Body of pancreas (tissue), 4 donors: ENCODE results near the gene SLC4A8. TPM values are rescaled to one million over a fixed set of nuclear protein-coding genes. Genes with fewer than 3 reads are reported as not detected.

Source experiments
- ATAC-seq: fragments of 150-250 bp; one replicate; pipeline ENCODE4 v1.9.1; 2016
- DNase-seq, 4 donors: peaks; one replicate each; pipeline ENCODE4 v3.0.0-alpha.2; 2019
- H3K27ac ChIP-seq, 4 donors: fragments of 200-600 bp; sonication (generic); 1 replicate in 3 of 4; 2 replicates in 1 of 4; pipeline versions ENCODE4 v1.5.1 to v1.6.1; 2016 to 2019; ENCODE audit warnings: mild to moderate bottlenecking in 1 of 4, mixed read lengths in 1 of 4, moderate library complexity in 1 of 4
- H3K27me3 ChIP-seq, 2 donors: fragments of 200-600 bp; sonication (generic); one replicate each; pipeline ENCODE4 v1.6.0; 2016; ENCODE audit warnings: mild to moderate bottlenecking in 1 of 2
- H3K36me3 ChIP-seq, 2 donors: fragments of 200-600 bp; sonication (generic); replicated peaks in 1 of 2; 2 replicates each; pipeline ENCODE4 v1.5.1; 2016; ENCODE audit warnings: low read depth in 2 of 2; ENCODE audit not compliant: insufficient read depth in 1 of 2
- H3K4me1 ChIP-seq: fragments of 200-600 bp; sonication (generic); one replicate; pipeline ENCODE4 v1.6.0; 2016
- H3K4me3 ChIP-seq, 2 donors: fragments of 200-600 bp; sonication (generic); 1 replicate in 1 of 2; 2 replicates in 1 of 2; pipeline ENCODE4 v1.5.1; 2016 to 2019
- H3K9me3 ChIP-seq, 3 donors: fragments of 200-600 bp; sonication (generic); 1 replicate in 2 of 3; 2 replicates in 1 of 3; pipeline ENCODE4 v1.5.1; 2016
- POLR2A ChIP-seq, 3 donors: fragments of 450-650 bp; IDR thresholded peaks; one replicate each; pipeline ENCODE4 v1.6.1; 2016; ENCODE audit warnings: antibody characterized with exemption in 3 of 3, mild to moderate bottlenecking in 2 of 3
- WGBS, 2 donors: methylation state at CpG; one replicate each; pipeline ENCODE4 v1.1.5; 2017; 5-methylcytosine and 5-hydroxymethylcytosine counted together
- intact Hi-C: fragments of 100-400 bp; cut with DNase I; formaldehyde crosslinking; loops from one replicate; pipeline ENCODE4 v1.15.1; 2023
- total RNA-seq, 2 donors: library from RNA; depleted of rRNA; stranded (reverse); fragments of >200 nt; gene quantifications; one replicate each; pipeline ENCODE4 v1.1.0, GENCODE V29; 2016
- TF ChIP-seq, protein P1 (sequence below), 7 experiments: fragments of 450-650 bp in 4 of 7; fragments of 200-600 bp in 3 of 7; sonication (generic) in 3 of 7; IDR thresholded peaks; one replicate each; pipeline ENCODE4 v1.5.1; 2016 to 2019; ENCODE audit warnings: antibody characterized with exemption in 7 of 7

SLC4A8 gene
- total RNA-seq, 2 donors from 2014 or later, result 1.6 to 2.3 TPM

DNA sequence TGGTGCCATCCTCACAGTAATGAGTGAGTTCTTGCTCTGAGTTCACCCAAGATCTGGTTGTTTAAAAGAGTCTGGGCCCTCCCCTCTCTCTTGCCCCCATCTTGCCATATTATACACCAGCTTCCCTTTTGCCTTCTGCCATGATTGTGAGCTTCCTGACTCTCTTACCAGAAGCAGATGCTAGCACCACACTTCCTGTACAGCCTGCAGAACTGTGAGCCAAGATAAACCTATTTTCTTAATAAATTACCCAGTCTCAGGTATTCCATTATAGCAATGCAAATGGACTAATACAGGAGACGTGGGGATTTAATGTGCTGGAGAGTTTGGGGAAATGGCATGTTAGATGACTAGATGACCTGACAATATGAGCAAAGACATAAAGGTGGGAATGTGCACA lies 12.8 kb downstream of the SLC4A8 start:
- WGBS, 2 donors, result 79 to 80% methylated on average over 1 of the region's 1 CpG
- Histone ChIP-seq H3K9me3 (no peaks in the 10 kb centered on the region), H3K27me3 (no peaks in the 10 kb centered on the region), H3K27ac (no peak overlapping the region), H3K4me3 (no peak overlapping the region), H3K4me1 (peaks cover 6% of the 10 kb centered on the region), H3K36me3 (no peaks in the 10 kb centered on the region)
- DNase-seq (no peak), ATAC-seq (no peak)
- intact Hi-C loops, result no loop called here
- no peak for TF ChIP-seq POLR2A (IDR thresholded peaks at IDR 0.05)
- TF ChIP-seq, protein P1, sequence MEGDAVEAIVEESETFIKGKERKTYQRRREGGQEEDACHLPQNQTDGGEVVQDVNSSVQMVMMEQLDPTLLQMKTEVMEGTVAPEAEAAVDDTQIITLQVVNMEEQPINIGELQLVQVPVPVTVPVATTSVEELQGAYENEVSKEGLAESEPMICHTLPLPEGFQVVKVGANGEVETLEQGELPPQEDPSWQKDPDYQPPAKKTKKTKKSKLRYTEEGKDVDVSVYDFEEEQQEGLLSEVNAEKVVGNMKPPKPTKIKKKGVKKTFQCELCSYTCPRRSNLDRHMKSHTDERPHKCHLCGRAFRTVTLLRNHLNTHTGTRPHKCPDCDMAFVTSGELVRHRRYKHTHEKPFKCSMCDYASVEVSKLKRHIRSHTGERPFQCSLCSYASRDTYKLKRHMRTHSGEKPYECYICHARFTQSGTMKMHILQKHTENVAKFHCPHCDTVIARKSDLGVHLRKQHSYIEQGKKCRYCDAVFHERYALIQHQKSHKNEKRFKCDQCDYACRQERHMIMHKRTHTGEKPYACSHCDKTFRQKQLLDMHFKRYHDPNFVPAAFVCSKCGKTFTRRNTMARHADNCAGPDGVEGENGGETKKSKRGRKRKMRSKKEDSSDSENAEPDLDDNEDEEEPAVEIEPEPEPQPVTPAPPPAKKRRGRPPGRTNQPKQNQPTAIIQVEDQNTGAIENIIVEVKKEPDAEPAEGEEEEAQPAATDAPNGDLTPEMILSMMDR (IDR thresholded peaks at IDR 0.05), result no peak

DNA sequence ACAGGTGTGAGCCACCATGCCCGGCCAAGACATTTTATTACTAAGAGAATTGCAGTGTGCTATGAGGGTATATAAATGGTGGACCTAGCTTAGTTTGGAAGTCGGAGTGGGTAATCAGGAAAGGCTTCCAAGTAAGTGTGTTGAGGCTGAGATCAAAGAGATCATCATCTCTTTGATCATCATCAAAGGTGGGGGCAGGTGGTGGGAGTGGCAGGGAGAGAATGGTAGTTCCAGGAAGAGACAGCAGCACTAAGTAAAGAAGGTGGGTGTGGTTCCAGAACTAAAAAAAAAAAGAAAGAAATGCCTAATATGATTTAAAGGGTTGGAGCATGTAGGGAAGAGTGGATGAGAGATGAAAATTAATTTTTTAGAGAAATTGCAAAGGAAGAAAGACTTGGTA lies 14.7 kb downstream of the SLC4A8 start:
- intact Hi-C loops, result no loop called here
- no peak overlapping the region for H3K27ac ChIP-seq

DNA sequence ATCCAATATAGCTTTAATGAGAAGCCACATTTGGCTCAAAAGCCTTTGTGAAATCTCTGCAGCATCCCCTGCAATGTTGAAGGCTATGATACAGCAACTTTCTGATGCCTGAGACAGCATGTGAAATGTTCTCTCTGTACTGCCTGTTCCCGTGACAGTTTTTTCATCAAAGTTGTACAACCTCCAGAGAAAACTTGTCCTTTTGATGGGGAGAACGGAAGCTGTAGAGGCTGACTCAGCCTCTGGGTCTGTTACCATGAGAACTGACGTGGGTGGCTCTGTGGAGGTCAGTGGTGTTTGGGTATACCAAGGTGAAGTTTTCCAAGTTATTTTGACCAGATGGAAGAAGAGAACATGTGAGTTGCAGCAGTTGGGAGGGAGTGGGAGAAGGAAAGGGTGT lies 17.0 kb downstream of the SLC4A8 start:
- Histone ChIP-seq H3K9me3 (no peaks in the 10 kb centered on the region), H3K27me3 (no peaks in the 10 kb centered on the region), H3K4me1 (no peaks in the 10 kb centered on the region), H3K27ac (no peak overlapping the region), H3K4me3 (no peak overlapping the region), H3K36me3 (no peaks in the 10 kb centered on the region)
- TF ChIP-seq POLR2A (IDR thresholded peaks at IDR 0.05), result no peak
- TF ChIP-seq, protein P1 (IDR thresholded peaks at IDR 0.05), result no peak
- DNase-seq (peak in 1 of 4 donors; percentile 26), ATAC-seq (no peak)
- WGBS, 2 donors, result 53 to 81% methylated on average over 3 of the region's 3 CpGs
- intact Hi-C loops, result no loop called here

More for the DNA sequence above, 14.7 kb downstream of the SLC4A8 start:
- TF ChIP-seq, protein P1 (IDR thresholded peaks at IDR 0.05), result no peak
- TF ChIP-seq POLR2A (IDR thresholded peaks at IDR 0.05), result no peak
- Histone ChIP-seq H3K4me1 (peaks cover 1% of the 10 kb centered on the region), H3K4me3 (no peak overlapping the region), H3K9me3 (no peaks in the 10 kb centered on the region), H3K27me3 (no peaks in the 10 kb centered on the region), H3K36me3 (no peaks in the 10 kb centered on the region)
- WGBS, 2 donors, result 85 to 96% methylated on average over 2 of the region's 2 CpGs
- DNase-seq (no peak), ATAC-seq (no peak)

DNA sequence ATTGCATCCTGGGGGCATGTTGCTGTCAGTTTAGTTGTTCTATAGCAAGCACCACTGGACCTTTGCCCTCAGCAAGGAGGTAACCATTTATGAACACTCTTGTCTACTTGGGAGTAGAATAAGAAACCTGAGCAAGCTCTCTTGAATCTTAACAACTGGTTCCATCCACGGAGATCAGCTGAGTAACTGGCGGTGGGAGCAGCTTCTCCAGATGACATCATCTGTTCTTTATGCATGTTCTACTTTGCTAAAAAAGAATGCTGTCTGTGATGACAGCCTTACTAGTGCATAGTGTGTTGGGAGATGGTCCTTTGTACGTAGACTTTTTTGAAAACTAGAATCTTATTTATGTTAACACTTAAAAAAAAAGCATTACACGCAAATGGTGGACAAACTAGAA lies 17.7 kb downstream of the SLC4A8 start:
- 69 to 73% methylated on average over 4 of the region's 4 CpGs for WGBS, 2 donors
- Histone ChIP-seq H3K4me3 (no peak overlapping the region), H3K4me1 (no peaks in the 10 kb centered on the region), H3K9me3 (no peaks in the 10 kb centered on the region), H3K27me3 (no peaks in the 10 kb centered on the region), H3K36me3 (no peaks in the 10 kb centered on the region), H3K27ac (no peak overlapping the region)
- ATAC-seq (no peak), DNase-seq (no peak)
- intact Hi-C loops, result no loop called here
- TF ChIP-seq POLR2A (IDR thresholded peaks at IDR 0.05), result no peak
- TF ChIP-seq, protein P1 (IDR thresholded peaks at IDR 0.05), result no peak

DNA sequence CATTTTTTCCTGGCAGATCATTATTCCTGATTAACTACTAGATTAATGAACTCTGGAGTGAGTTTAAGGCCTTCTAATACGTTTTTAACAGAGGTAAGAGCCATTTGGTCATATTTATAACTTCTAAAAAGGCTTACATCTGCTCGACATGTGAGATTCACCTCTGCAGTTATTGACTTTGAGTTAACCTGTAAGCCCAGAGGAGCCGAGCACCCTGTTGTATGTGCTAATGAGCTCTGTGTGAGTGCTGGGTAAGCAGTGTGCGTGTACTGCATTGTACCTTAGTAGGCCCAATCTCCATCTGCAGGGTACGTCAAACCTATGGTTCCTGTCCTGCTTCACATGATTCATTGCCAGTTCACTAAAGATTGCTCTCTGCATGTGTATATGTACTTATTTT lies 18.9 kb downstream of the SLC4A8 start:
- 85 to 91% methylated on average over 5 of the region's 5 CpGs for WGBS, 2 donors
- H3K27me3 ChIP-seq, result no peaks in the 10 kb centered on the region
- DNase-seq (peak in 1 of 4 donors; percentile 27), ATAC-seq (no peak)
- no peak overlapping the region for H3K27ac ChIP-seq
- H3K4me1 ChIP-seq, result no peaks in the 10 kb centered on the region
- H3K4me3 ChIP-seq, result no peak overlapping the region
- TF ChIP-seq, protein P1 (IDR thresholded peaks at IDR 0.05), result no peak
- no peak for TF ChIP-seq POLR2A (IDR thresholded peaks at IDR 0.05)
- intact Hi-C loops, result no loop called here
- H3K36me3 ChIP-seq, result no peaks in the 10 kb centered on the region
- no peaks in the 10 kb centered on the region for H3K9me3 ChIP-seq
